ENCODE data around the gene GAR1. TPM values are rescaled to one million over a fixed set of nuclear protein-coding genes. Genes with fewer than 3 reads are reported as not detected.
"Not testable (repeated sequence)": the region's sequence is repeated elsewhere in the genome, so short reads cannot be mapped to it uniquely, and the experiment has no call there.

GAR1 gene
- total RNA-seq, 1 donor from 2014 or later: 10.0 TPM

DNA sequence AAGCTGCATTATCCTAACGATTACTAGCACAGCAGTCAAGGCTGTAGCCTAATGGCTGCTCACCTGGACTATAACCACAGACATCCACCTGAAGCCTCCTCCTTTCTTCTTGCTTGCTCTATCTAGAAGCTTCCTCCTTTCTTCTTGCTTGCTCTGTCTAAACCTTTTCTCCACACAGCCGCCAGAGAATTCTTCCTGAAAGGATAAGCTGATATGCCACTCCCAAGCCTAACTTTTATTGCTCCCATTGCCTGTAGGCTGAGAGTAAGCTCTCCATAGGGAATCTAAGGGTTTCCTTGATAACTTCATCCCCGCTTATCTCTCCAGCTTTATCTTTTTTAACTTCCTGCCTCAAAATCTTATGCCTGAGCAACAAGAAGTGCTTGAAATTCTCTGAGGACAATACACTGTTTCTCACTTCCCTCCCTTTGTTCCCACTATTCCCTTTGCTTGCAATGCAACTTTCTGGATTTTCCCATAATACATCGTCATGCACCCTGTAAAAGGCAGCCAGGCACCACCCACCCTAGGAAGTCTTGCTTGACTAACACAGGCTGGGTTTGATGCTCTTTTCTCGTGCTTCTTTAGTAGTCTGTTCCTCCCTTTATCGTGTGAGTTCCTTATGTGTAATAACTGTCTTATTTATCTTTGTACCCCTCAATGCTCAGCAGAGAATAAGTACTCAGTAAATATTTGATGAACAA, 31.0 kb downstream of the GAR1 start:
- DNase-seq (ENCODE audit: low spot score): no peak

DNA sequence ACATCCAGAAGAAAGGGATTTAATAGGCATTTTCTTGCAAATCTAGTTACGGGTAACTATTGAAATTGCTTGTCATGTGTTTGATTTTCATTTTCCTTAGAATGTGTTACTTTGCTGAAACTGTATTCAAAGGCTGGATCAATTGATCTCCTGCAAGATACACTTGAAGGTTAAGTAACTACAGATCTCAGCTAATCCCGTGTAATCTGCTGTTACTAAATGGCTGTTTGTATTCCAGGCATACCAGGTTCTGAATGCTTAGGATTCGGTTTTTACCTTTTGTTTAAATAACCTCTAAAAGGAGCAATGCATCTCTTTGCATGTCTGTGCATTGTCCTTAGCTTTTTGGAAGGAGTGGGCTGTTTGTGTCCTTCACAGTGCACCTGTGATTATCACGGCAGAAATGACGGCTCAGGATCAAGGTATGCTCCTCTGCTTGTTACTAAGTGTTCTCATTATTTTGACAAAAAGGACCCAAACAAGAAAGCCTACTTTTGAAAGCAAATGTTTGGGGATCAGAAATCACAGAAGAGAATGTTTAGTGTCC, 32.4 kb downstream of the GAR1 start, which contains the start of gene LRIT3:
TSS of gene LRIT3 (plus strand) at position 212 of the 547 bp plus-strand sequence. CDS start at position 307, 95 bp downstream.
- no peak for DNase-seq (ENCODE audit: low spot score)

- no peak for DNase-seq (ENCODE audit: low spot score)
These were observed 32.9 kb downstream of the GAR1 start for GRCh38 chr4:109848501-109848900.

DNA sequence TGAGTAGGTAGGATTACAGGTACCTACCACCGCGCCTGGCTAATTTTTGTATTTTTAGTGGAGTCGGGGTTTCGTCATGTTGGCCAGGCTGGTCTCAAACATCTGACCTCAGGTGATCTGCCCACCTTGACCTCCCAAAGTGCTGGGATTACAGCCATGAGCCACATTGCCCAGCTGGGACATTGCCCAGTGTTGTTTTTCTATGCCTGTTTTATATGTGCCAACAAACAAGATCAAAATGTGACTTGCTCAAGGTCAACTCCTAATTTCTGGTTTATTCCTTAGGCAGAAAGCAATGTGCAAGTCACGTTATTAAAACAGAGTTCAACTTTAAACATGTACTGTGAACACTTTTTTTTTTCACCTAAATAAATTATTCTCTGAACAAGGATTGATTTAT, 35.0 kb downstream of the GAR1 start:
- DNase-seq (ENCODE audit: low spot score): no peak

DNA sequence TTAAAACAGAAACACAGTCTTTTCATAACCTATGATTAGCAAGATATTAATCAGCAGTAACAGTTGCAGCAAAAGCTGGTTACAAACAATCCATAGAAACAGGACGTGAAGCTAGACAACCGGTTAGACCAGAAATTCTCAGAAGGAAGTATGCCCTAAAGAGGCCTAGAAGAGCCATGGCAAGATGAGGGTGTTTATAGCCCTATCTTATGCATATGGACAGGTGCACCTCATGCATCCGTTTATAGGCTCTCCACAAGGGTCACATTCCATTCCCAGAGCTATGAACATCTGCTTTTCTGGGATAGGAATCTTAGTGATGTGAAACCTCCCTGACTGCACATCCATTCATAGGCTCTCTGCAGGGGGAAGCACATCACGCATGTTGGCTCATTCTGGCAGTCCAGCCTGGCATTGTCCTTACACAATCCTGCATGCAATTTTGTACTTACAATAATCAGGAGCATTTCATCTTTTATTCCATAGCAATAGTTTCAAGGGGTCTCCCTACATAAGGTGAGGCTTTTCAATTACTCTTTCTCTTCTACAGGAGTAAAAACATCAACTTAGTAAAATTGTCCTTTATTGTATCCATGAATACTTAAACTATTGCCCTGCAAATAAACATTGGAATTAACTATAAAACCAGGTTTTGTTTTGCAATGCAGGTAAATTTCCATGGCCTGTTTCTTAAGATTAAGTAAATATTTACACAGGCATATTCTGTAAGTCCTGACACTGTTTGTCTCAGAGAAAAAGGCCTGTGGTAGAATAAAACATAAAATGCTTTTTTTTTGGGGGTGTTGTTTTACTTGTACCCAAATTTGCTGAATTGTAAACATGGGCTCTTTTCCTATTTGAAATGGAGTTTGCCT, 44.1 kb downstream of the GAR1 start:
- not testable (repeated sequence) for DNase-seq (ENCODE audit: low spot score)

DNA sequence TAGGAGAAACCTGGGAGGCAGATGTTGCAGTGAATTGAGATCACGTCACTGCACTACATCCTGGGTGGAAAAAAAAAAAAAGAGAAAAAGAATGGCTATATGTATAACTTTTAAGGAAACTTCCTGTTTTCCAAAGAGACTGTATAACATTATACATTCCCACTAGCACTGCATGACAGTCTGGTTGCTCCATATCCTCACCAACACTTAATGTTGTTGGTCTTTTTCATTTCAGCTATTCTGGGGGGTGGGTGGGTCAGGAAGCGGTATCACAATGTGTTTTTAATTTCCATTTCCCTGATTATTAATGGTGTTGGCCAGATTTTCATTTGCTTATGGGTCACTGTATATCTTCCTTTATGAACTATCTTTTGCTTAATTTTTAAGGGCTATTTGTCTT, 45.7 kb downstream of the GAR1 start:
- DNase-seq (ENCODE audit: low spot score): no peak

DNA sequence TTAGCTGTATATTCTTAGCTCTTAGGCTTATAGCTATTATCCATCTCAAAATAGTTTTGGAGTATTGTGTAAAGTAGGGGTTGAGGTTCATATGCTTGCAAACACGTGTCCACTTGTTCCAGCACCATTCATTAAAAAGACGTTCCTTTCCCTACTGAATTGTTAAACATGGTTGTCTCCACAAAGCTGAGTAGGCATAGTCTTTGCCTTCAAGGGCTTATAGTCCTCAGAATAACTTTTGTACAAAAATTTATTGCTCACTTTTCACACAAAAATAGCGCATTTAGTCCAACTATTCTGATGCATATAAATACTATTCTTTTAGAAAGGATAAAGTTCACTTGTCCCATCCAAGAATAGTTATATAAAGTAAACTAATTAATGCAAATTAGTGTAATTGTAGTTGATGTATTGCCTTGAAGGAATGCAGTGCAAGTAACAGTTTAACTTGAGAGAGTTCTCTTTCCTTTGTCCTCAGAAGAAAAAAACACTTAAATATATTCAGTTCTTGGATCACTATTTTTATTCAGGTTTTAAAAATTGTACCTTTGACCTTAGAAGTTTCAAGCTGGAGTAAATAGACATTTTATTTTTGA, 46.5 kb downstream of the GAR1 start:
- no peak for DNase-seq (ENCODE audit: low spot score)

DNA sequence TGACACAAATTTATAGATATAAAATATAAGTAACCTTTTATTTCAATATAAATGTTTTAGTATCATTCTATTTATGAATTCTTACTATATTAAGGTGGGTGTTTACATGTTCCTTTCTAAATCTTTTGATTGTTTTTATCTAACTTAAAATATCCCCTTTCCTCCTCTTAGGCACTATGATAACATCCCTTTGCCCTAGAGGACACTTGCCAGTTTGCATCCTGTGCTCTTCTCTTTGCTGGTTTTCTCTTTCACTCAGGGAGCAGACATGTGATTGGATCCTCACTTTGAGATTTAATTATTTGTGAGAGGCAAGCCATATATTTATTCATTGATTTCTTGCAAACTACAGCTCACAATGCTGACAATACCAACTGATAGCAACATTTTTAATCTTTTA, 48.6 kb downstream of the GAR1 start:
- DNase-seq (ENCODE audit: low spot score): no peak

GRCh38 chr4:109870061-109870460, 54.5 kb downstream of the GAR1 start:
- no peak for DNase-seq (ENCODE audit: low spot score)

DNA sequence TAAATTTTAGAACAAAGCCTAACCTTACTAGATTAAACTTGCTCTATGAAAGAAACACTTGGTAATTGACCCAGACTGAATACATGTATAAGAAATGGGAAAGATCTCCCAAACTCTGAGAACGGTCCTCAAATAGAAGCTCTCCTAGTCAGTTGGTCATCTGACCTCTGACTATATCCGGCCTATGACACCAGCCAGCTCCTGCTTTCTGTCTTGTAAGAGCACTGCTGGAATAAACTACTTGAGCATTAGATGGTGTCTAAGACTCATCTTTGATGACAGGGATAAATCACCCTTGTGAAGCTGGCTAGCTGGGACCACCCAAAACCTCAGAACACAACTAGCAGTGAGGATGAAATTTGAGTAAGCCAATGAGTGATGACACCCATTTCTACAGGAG, 56.5 kb downstream of the GAR1 start:
- no peak for DNase-seq (ENCODE audit: low spot score)

GRCh38 chr4:109872950-109873656, 57.5 kb downstream of the GAR1 start:
- DNase-seq (ENCODE audit: low spot score): no peak

- DNase-seq (ENCODE audit: low spot score): no peak
These were observed 58.4 kb downstream of the GAR1 start for GRCh38 chr4:109873791-109874514.

Other genes starting within 250 kb of the GAR1 start
- gene CASP6, start 112.3 kb upstream of the GAR1 start, total RNA-seq: 33.7 TPM
- 35.0 TPM for gene PLA2G12A, start 85.7 kb upstream of the GAR1 start, total RNA-seq
- gene CFI, start 13.8 kb upstream of the GAR1 start, total RNA-seq: 60.9 TPM
- gene RRH, start 12.2 kb downstream of the GAR1 start, total RNA-seq: 0.23 TPM
- 0.23 TPM for gene LRIT3, start 32.3 kb downstream of the GAR1 start, total RNA-seq
- gene EGF, start 97.1 kb downstream of the GAR1 start, total RNA-seq: 1.6 TPM

All from mucosa of gallbladder (tissue), 1 donor.